ENCODE measurements around the gene RAB28.

The RAB28 gene

GRCh38 chr4:13359809-13360208 is 124.3 kb downstream of the RAB28 start:
- no peak overlapping the region for H3K4me3 ChIP-seq (ENCODE audit: low read depth, low read length)
- TF ChIP-seq MYC (IDR thresholded peaks at IDR 0.05; ENCODE audit: low read depth, low read length): no peak
- no peak for DNase-seq (ENCODE audit: low read depth)

GRCh38 chr4:13355111-13355880 is 128.8 kb downstream of the RAB28 start:
- TF ChIP-seq POLR2A (IDR thresholded peaks at IDR 0.05; ENCODE audit: extremely low read depth, insufficient read length): no peak
- TF ChIP-seq CTCF (IDR thresholded peaks at IDR 0.05; ENCODE audit: low read depth, low read length): no peak
- TF ChIP-seq MYC (IDR thresholded peaks at IDR 0.05; ENCODE audit: low read depth, low read length): no peak
- no peak for TF ChIP-seq MAX (IDR thresholded peaks at IDR 0.05; ENCODE audit: low read depth, low read length)
- no peak for DNase-seq (ENCODE audit: low read depth)
- no peak overlapping the region for H3K4me3 ChIP-seq (ENCODE audit: low read depth, low read length)

- DNase-seq (ENCODE audit: low read depth): no peak
- no peak for TF ChIP-seq MYC (IDR thresholded peaks at IDR 0.05; ENCODE audit: low read depth, low read length)
- no peak for TF ChIP-seq CTCF (IDR thresholded peaks at IDR 0.05; ENCODE audit: low read depth, low read length)
- no peak for TF ChIP-seq POLR2A (IDR thresholded peaks at IDR 0.05; ENCODE audit: extremely low read depth, insufficient read length)
- TF ChIP-seq MAX (IDR thresholded peaks at IDR 0.05; ENCODE audit: low read depth, low read length): no peak
- H3K4me3 ChIP-seq (ENCODE audit: low read depth, low read length): no peak overlapping the region
Measured at GRCh38 chr4:13349096-13349495, 135.0 kb downstream of the RAB28 start.

- no peak overlapping the region for H3K4me3 ChIP-seq (ENCODE audit: low read depth, low read length)
- TF ChIP-seq MYC (IDR thresholded peaks at IDR 0.05; ENCODE audit: low read depth, low read length): no peak
- no peak for TF ChIP-seq MAX (IDR thresholded peaks at IDR 0.05; ENCODE audit: low read depth, low read length)
- no peak for TF ChIP-seq CTCF (IDR thresholded peaks at IDR 0.05; ENCODE audit: low read depth, low read length)
- TF ChIP-seq POLR2A (IDR thresholded peaks at IDR 0.05; ENCODE audit: extremely low read depth, insufficient read length): no peak
- DNase-seq (ENCODE audit: low read depth): no peak
Measured at GRCh38 chr4:13348216-13348615, 135.9 kb downstream of the RAB28 start.

- no peak for DNase-seq (ENCODE audit: low read depth)
- TF ChIP-seq MAX (IDR thresholded peaks at IDR 0.05; ENCODE audit: low read depth, low read length) (no peak), POLR2A (IDR thresholded peaks at IDR 0.05; ENCODE audit: extremely low read depth, insufficient read length) (no peak), CTCF (IDR thresholded peaks at IDR 0.05; ENCODE audit: low read depth, low read length) (no peak), MYC (IDR thresholded peaks at IDR 0.05; ENCODE audit: low read depth, low read length) (no peak)
- no peak overlapping the region for H3K4me3 ChIP-seq (ENCODE audit: low read depth, low read length)
Measured at GRCh38 chr4:13347517-13348125, 136.5 kb downstream of the RAB28 start.

GRCh38 chr4:13344216-13344615 is 139.9 kb downstream of the RAB28 start:
- DNase-seq (ENCODE audit: low read depth): peak; percentile 17
- TF ChIP-seq CTCF (IDR thresholded peaks at IDR 0.05; ENCODE audit: low read depth, low read length) (no peak), POLR2A (IDR thresholded peaks at IDR 0.05; ENCODE audit: extremely low read depth, insufficient read length) (no peak)
- no peak overlapping the region for H3K4me3 ChIP-seq (ENCODE audit: low read depth, low read length)
